Liver (tissue), 9 donors: Measurements from ENCODE around the gene SNAPIN. TPM values are rescaled to one million over a fixed set of nuclear protein-coding genes. Genes with fewer than 3 reads are reported as not detected.

Experiments used
- DNase-seq: peaks from one replicate; pipeline ENCODE4 v3.0.0-alpha.2; 2017; ENCODE audit warnings: low spot score
- H3K27ac ChIP-seq, 2 donors: one replicate each; pipeline ENCODE4 v1.7.0; 2013; ENCODE audit warnings: inconsistent platforms in 2 of 2, low read length in 2 of 2, control low read depth in 1 of 2, low read depth in 1 of 2, mild to moderate bottlenecking in 1 of 2
- H3K27me3 ChIP-seq, 4 donors: one replicate each; pipeline versions ENCODE4 v1.6.1 to v1.7.0; 2013; ENCODE audit warnings: low read length in 3 of 4, inconsistent platforms in 1 of 4, mild to moderate bottlenecking in 1 of 4, moderate library complexity in 1 of 4; ENCODE audit not compliant: control insufficient read depth in 4 of 4, insufficient read depth in 4 of 4
- H3K36me3 ChIP-seq, 4 donors: one replicate each; pipeline versions ENCODE4 v1.6.1 to v1.7.0; 2013; ENCODE audit warnings: low read length in 3 of 4, mild to moderate bottlenecking in 3 of 4, low read depth in 1 of 4, moderate library complexity in 1 of 4; ENCODE audit not compliant: control insufficient read depth in 4 of 4, insufficient read depth in 3 of 4
- H3K4me1 ChIP-seq, 4 donors: one replicate each; pipeline versions ENCODE4 v1.6.1 to v1.7.0; 2013; ENCODE audit warnings: low read length in 3 of 4, mild to moderate bottlenecking in 3 of 4, moderate library complexity in 1 of 4; ENCODE audit not compliant: control insufficient read depth in 4 of 4, insufficient read depth in 4 of 4
- H3K4me3 ChIP-seq, 3 donors: one replicate each; pipeline versions ENCODE4 v1.6.1 to v1.7.0; 2013; ENCODE audit warnings: low read length in 3 of 3, control low read depth in 1 of 3, low read depth in 1 of 3, mild to moderate bottlenecking in 1 of 3
- H3K9ac ChIP-seq, 2 donors: one replicate each; pipeline ENCODE4 v1.7.0; 2013; ENCODE audit warnings: low read length in 2 of 2, mild to moderate bottlenecking in 2 of 2, moderate library complexity in 2 of 2, control low read depth in 1 of 2, low read depth in 1 of 2
- H3K9me3 ChIP-seq, 4 donors: one replicate each; pipeline versions ENCODE4 v1.6.1 to v1.7.0; 2013; ENCODE audit warnings: low read length in 3 of 4; ENCODE audit not compliant: control insufficient read depth in 4 of 4
- EGR1 ChIP-seq, 2 donors: IDR thresholded peaks; 2 replicates each; pipeline ENCODE4 v1.6.1; 2016 to 2018; ENCODE audit warnings: antibody characterized with exemption in 2 of 2, low read depth in 2 of 2
- FOXA1 ChIP-seq: IDR thresholded peaks from 2 replicates; pipeline ENCODE4 v1.6.1; 2016; ENCODE audit warnings: antibody characterized with exemption
- FOXA2 ChIP-seq: IDR thresholded peaks from 2 replicates; pipeline ENCODE4 v1.6.1; 2016; ENCODE audit warnings: antibody characterized with exemption
- GABPA ChIP-seq, 2 donors: IDR thresholded peaks in 1 of 2; conservative IDR thresholded peaks in 1 of 2; 2 replicates each; pipeline ENCODE4 v1.6.1; 2016; ENCODE audit warnings: antibody characterized with exemption in 2 of 2, mild to moderate bottlenecking in 1 of 2, moderate library complexity in 1 of 2
- HNF4A ChIP-seq, 2 donors: conservative IDR thresholded peaks; 2 replicates each; pipeline ENCODE4 v1.6.1; 2016; ENCODE audit warnings: antibody characterized with exemption in 2 of 2, mild to moderate bottlenecking in 2 of 2
- HNF4G ChIP-seq: IDR thresholded peaks from 2 replicates; pipeline ENCODE4 v1.6.1; 2016; ENCODE audit warnings: antibody characterized with exemption
- JUND ChIP-seq, 2 donors: IDR thresholded peaks; 2 replicates each; pipeline ENCODE4 v1.6.1; 2016; ENCODE audit warnings: antibody characterized with exemption in 2 of 2
- NR2F2 ChIP-seq: IDR thresholded peaks from 2 replicates; pipeline ENCODE4 v1.6.1; 2016; ENCODE audit warnings: antibody characterized with exemption
- RAD21 ChIP-seq, 2 donors: IDR thresholded peaks; 2 replicates each; pipeline ENCODE4 v1.6.1; 2016; ENCODE audit warnings: antibody characterized with exemption in 2 of 2, mild to moderate bottlenecking in 2 of 2
- RXRA ChIP-seq, 2 donors: IDR thresholded peaks; 2 replicates each; pipeline ENCODE4 v1.6.1; 2017 to 2018; ENCODE audit warnings: antibody characterized with exemption in 2 of 2, mild to moderate bottlenecking in 1 of 2
- SP1 ChIP-seq: IDR thresholded peaks from 2 replicates; pipeline ENCODE4 v1.6.1; 2018; ENCODE audit warnings: antibody characterized with exemption, mild to moderate bottlenecking
- TAF1 ChIP-seq: conservative IDR thresholded peaks from 2 replicates; pipeline ENCODE4 v1.6.1; 2016; ENCODE audit warnings: antibody characterized with exemption, mild to moderate bottlenecking
- YY1 ChIP-seq: IDR thresholded peaks from 2 replicates; pipeline ENCODE4 v1.6.1; 2016; ENCODE audit warnings: antibody characterized with exemption, mild to moderate bottlenecking
- WGBS: extraction: QIAGEN DNeasy Blood & Tissue Kit; methylation state at CpG from one replicate; pipeline ENCODE4 v1.1.7; 2013; 5-methylcytosine and 5-hydroxymethylcytosine counted together
- polyA plus RNA-seq, 2 donors: library from polyadenylated mRNA; stranded (reverse) in 1 of 2; unstranded in 1 of 2; fragments of 200-250 nt in 1 of 2; fragments of >200 nt in 1 of 2; fragmentation: Nextera tagmentation in 1 of 2; extraction: Ambion mirVana in 1 of 2; gene quantifications; one replicate each; pipeline versions ENCODE4 v1.2.1 to v1.2.3, GENCODE V29; 2013 to 2015
- total RNA-seq, 2 donors: library from RNA; depleted of rRNA; stranded (reverse); fragments of >200 nt; gene quantifications; one replicate each; pipeline ENCODE4 v1.2.3, GENCODE V29; 2014
- TF ChIP-seq, protein P1 (sequence below): IDR thresholded peaks from 2 replicates; pipeline ENCODE4 v1.6.1; 2016; ENCODE audit warnings: antibody characterized with exemption, mild to moderate bottlenecking
- TF ChIP-seq, protein P2 (sequence below): IDR thresholded peaks from 2 replicates; pipeline ENCODE4 v1.6.1; 2016; ENCODE audit warnings: antibody characterized with exemption
- TF ChIP-seq, protein P3 (sequence below): fragments of 150-350 bp; IDR thresholded peaks from 2 replicates; pipeline ENCODE4 v1.5.1; 2017; ENCODE audit warnings: improper control_type of control experiment, low read depth, low read length; ENCODE audit not compliant: missing input control
- TF ChIP-seq, protein P4 (sequence below): IDR thresholded peaks from 2 replicates; pipeline ENCODE4 v1.6.1; 2016; ENCODE audit warnings: antibody characterized with exemption
- TF ChIP-seq, protein P5 (sequence below): IDR thresholded peaks from 2 replicates; pipeline ENCODE4 v1.6.1; 2016; ENCODE audit warnings: antibody characterized with exemption
- donor health status: healthy.
- donor health status: healthy.
- donor health status: healthy.
- donor health status: healthy.
- donor health status: healthy.

SNAPIN gene
- total and polyA plus RNA-seq, 4 donors = 20.0 to 30.5 (median 24.2) TPM

DNA sequence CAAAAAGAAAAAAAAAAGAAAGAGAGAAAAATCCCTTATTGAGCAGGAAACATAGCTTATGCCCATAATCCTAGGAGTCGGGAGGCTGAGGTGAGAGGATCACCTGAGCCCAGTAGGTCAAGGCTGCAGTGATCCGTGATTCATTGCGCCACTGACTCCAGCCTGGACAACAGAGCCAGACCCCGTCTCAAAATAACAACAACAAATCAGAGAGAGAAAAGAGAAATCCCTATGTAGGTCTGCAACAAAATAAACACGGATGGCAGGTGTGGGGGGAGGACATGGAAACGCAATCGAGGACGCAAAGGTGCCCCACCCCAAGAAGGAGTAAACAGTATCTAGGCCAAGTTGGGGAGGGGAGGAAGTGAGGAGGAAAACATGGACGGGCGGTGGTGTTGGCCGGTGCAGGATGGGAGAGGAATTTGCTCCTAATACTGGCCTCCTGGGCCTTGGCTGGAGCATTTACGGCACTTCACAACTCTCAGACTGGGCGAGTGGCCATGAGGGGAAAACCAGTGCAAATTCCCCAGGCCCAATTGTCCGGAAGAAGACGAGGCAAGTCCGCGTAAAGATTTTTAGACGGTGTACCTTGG is 25.2 kb upstream of the SNAPIN start:
- 51% methylated on average over 18 of the region's 18 CpGs for WGBS
- no peak for TF ChIP-seq EGR1 (IDR thresholded peaks at IDR 0.05; ENCODE audit: low read depth in 2 of 2)
- TF ChIP-seq, protein P1, sequence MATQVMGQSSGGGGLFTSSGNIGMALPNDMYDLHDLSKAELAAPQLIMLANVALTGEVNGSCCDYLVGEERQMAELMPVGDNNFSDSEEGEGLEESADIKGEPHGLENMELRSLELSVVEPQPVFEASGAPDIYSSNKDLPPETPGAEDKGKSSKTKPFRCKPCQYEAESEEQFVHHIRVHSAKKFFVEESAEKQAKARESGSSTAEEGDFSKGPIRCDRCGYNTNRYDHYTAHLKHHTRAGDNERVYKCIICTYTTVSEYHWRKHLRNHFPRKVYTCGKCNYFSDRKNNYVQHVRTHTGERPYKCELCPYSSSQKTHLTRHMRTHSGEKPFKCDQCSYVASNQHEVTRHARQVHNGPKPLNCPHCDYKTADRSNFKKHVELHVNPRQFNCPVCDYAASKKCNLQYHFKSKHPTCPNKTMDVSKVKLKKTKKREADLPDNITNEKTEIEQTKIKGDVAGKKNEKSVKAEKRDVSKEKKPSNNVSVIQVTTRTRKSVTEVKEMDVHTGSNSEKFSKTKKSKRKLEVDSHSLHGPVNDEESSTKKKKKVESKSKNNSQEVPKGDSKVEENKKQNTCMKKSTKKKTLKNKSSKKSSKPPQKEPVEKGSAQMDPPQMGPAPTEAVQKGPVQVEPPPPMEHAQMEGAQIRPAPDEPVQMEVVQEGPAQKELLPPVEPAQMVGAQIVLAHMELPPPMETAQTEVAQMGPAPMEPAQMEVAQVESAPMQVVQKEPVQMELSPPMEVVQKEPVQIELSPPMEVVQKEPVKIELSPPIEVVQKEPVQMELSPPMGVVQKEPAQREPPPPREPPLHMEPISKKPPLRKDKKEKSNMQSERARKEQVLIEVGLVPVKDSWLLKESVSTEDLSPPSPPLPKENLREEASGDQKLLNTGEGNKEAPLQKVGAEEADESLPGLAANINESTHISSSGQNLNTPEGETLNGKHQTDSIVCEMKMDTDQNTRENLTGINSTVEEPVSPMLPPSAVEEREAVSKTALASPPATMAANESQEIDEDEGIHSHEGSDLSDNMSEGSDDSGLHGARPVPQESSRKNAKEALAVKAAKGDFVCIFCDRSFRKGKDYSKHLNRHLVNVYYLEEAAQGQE = no peak
- TF ChIP-seq HNF4G = no peak
- Histone ChIP-seq H3K4me1 (peaks cover 13 to 30% (median 18%) of the 10 kb centered on the region in 4 donors), H3K4me3 (no peak overlapping the region), H3K36me3 (peaks cover 7 to 19% (median 16%) of the 10 kb centered on the region in 4 donors), H3K9ac (peak overlapping the region in 1 of 2 donors; percentile 26), H3K9me3 (no peaks in the 10 kb centered on the region), H3K27me3 (no peaks in the 10 kb centered on the region), H3K27ac (peak overlapping the region; percentile 98 to 99)
- DNase-seq = no peak

DNA sequence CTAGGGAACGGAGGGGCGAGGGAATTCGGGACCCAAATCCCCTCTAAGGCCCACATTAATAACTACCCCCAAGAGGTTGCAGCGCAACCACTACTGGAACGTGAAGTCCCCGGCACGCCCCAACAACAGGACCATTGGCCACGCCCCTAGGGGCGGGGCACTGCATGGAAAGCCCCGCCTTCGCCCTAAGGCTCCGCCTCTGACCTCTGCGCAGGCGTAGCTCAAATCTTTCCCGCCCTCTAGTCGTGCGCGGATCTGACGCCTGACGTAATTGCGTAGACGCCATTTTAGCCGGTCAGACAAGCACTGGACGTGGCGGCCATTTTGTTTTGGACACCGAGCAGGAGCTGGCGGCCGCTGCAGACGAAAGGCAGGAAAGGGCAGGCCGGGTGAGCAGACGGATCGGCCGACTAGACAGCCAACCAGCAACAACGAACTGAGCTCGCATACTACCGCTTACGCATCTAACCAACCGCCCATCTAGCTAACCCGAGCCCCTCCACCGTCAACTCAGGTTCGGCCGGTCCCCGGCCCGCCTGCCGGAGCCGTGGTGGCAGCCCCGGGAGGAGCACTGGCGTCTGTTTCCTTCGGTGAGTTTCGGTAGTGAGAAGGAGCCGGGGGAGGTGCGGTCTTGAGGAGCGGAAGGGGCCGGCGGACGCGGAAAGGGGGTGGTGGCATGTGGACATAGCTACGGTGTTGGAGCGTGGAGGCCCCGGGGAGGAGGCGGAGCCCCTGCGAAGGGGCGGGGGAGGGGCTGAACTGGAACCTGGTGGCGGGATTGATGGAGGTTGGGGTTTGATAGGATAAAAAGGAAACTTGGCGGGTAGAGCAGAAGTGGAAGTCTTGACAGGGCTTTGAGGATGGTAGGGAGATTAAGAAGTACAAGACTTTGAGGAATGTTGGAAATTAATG is 24.5 kb upstream of the SNAPIN start, which contains the start of gene CHTOP:
TSS of gene CHTOP (plus strand) at position 313 of the 912 bp plus-strand sequence. CDS start 2,523 bp downstream, outside the sequence.
- 3% methylated on average over 65 of the region's 65 CpGs for WGBS
- H3K4me1 ChIP-seq = peaks cover 13 to 30% (median 18%) of the 10 kb centered on the region in 4 donors
- peak within 1 kb of the TSS; percentile 98 to 99 for H3K27ac ChIP-seq
- no peaks in the 10 kb centered on the region for H3K9me3 ChIP-seq
- DNase-seq = peak; percentile 99
- TF ChIP-seq RXRA (IDR thresholded peaks at IDR 0.05) = peak; percentile 22 to 33
- TF ChIP-seq FOXA2 = peak; percentile 38
- peak; percentile 49 for TF ChIP-seq FOXA1
- peak; percentile 100 for TF ChIP-seq YY1
- TF ChIP-seq NR2F2 = peak; percentile 36
- no peak for TF ChIP-seq HNF4G
- no peak for TF ChIP-seq EGR1 (IDR thresholded peaks at IDR 0.05; ENCODE audit: low read depth in 2 of 2)
- TF ChIP-seq, protein P1 = peak; percentile 87
- peak in 1 of 2 donors; percentile 66 for TF ChIP-seq GABPA (IDR thresholded peaks at IDR 0.05 in 1 of 2, conservative IDR thresholded peaks at IDR 0.05 in 1 of 2)
- peak; percentile 75 for TF ChIP-seq SP1
- TF ChIP-seq TAF1 = peak; percentile 60
- TF ChIP-seq, protein P2, sequence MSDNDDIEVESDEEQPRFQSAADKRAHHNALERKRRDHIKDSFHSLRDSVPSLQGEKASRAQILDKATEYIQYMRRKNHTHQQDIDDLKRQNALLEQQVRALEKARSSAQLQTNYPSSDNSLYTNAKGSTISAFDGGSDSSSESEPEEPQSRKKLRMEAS = peak; percentile 76
- TF ChIP-seq, protein P3, sequence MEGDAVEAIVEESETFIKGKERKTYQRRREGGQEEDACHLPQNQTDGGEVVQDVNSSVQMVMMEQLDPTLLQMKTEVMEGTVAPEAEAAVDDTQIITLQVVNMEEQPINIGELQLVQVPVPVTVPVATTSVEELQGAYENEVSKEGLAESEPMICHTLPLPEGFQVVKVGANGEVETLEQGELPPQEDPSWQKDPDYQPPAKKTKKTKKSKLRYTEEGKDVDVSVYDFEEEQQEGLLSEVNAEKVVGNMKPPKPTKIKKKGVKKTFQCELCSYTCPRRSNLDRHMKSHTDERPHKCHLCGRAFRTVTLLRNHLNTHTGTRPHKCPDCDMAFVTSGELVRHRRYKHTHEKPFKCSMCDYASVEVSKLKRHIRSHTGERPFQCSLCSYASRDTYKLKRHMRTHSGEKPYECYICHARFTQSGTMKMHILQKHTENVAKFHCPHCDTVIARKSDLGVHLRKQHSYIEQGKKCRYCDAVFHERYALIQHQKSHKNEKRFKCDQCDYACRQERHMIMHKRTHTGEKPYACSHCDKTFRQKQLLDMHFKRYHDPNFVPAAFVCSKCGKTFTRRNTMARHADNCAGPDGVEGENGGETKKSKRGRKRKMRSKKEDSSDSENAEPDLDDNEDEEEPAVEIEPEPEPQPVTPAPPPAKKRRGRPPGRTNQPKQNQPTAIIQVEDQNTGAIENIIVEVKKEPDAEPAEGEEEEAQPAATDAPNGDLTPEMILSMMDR = no peak
- TF ChIP-seq, protein P4, sequence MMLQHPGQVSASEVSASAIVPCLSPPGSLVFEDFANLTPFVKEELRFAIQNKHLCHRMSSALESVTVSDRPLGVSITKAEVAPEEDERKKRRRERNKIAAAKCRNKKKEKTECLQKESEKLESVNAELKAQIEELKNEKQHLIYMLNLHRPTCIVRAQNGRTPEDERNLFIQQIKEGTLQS = peak; percentile 79
- TF ChIP-seq RAD21 (IDR thresholded peaks at IDR 0.05) = peak in 1 of 2 donors; percentile 23
- TF ChIP-seq, protein P5, sequence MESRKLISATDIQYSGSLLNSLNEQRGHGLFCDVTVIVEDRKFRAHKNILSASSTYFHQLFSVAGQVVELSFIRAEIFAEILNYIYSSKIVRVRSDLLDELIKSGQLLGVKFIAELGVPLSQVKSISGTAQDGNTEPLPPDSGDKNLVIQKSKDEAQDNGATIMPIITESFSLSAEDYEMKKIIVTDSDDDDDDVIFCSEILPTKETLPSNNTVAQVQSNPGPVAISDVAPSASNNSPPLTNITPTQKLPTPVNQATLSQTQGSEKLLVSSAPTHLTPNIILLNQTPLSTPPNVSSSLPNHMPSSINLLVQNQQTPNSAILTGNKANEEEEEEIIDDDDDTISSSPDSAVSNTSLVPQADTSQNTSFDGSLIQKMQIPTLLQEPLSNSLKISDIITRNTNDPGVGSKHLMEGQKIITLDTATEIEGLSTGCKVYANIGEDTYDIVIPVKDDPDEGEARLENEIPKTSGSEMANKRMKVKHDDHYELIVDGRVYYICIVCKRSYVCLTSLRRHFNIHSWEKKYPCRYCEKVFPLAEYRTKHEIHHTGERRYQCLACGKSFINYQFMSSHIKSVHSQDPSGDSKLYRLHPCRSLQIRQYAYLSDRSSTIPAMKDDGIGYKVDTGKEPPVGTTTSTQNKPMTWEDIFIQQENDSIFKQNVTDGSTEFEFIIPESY = peak; percentile 69
- peak; percentile 7 to 16 for TF ChIP-seq HNF4A (conservative IDR thresholded peaks at IDR 0.05)
- peak; percentile 68 to 77 for TF ChIP-seq JUND (IDR thresholded peaks at IDR 0.05)
- H3K4me3 ChIP-seq = peak within 1 kb of the TSS; percentile 80 to 94 (median 86)
- H3K27me3 ChIP-seq = no peaks in the 10 kb centered on the region
- H3K36me3 ChIP-seq = peaks cover 8 to 23% (median 22%) of the 10 kb centered on the region in 4 donors
- H3K9ac ChIP-seq = peak within 1 kb of the TSS; percentile 91 to 92
